ENCODE measurements around the gene GALR2.

GRCh38 chr17:76071531-76072147, 2.9 kb upstream of the GALR2 start:
- no peak for TF ChIP-seq CTCF (IDR thresholded peaks at IDR 0.05; ENCODE audit: low read depth, low read length)
- no peak for TF ChIP-seq POLR2A (IDR thresholded peaks at IDR 0.05; ENCODE audit: extremely low read depth, insufficient read length)
